Prostate gland (tissue), 2 donors: ENCODE results near the gene F11.

Source experiments
- CTCF ChIP-seq, 4 experiments: fragments of 200-600 bp in 2 of 4; fragments of 450-650 bp in 2 of 4; sonication (generic) in 2 of 4; IDR thresholded peaks; 1 replicate in 3 of 4; 2 replicates in 1 of 4; pipeline ENCODE4 v1.5.1; 2016 to 2019; ENCODE audit warnings: antibody characterized with exemption in 4 of 4, mild to moderate bottlenecking in 2 of 4, moderate library complexity in 2 of 4
- POLR2AphosphoS5 ChIP-seq: sonication (generic); formaldehyde crosslinking; IDR thresholded peaks from one replicate; pipeline ENCODE4 v1.6.1; 2017; ENCODE audit warnings: antibody characterized with exemption

- no peak for TF ChIP-seq CTCF (IDR thresholded peaks at IDR 0.05)
- TF ChIP-seq POLR2AphosphoS5 = no peak
Observed at GRCh38 chr4:186300659-186301390, 34.8 kb downstream of the F11 start.
